Fibroblast of lung (primary cell): ENCODE data around the gene IL1RAP. TPM values are rescaled to one million over a fixed set of nuclear protein-coding genes. Genes with fewer than 3 reads are reported as not detected.

ENCODE experiments used
- DNase-seq, 2 donors: peaks; one replicate each; pipeline versions ENCODE4 v3.0.0 to v3.0.0-alpha.2; 2010; ENCODE audit warnings: low read depth in 2 of 2
- H2AFZ ChIP-seq: 2 replicates; pipeline ENCODE4 v1.5.1; 2012; ENCODE audit warnings: low read length, control low read depth, inconsistent platforms
- H3K27ac ChIP-seq: 2 replicates; pipeline ENCODE4 v1.5.1; 2011; ENCODE audit warnings: low read length, control low read depth; ENCODE audit not compliant: insufficient read depth
- H3K27me3 ChIP-seq: 2 replicates; pipeline ENCODE4 v1.5.1; 2011; ENCODE audit warnings: mild to moderate bottlenecking, low read length; ENCODE audit not compliant: control insufficient read depth, insufficient read depth
- H3K36me3 ChIP-seq: 2 replicates; pipeline ENCODE4 v1.5.1; 2011; ENCODE audit warnings: low read length; ENCODE audit not compliant: control insufficient read depth, insufficient read depth
- H3K4me1 ChIP-seq: 2 replicates; pipeline ENCODE4 v1.5.1; 2011; ENCODE audit warnings: low read length; ENCODE audit not compliant: control insufficient read depth, insufficient read depth; ENCODE audit errors: extremely low read depth
- H3K4me2 ChIP-seq: 2 replicates; pipeline ENCODE4 v1.5.1; 2011; ENCODE audit warnings: low read length, control low read depth; ENCODE audit not compliant: insufficient read depth; ENCODE audit errors: extremely low read depth
- H3K4me3 ChIP-seq, 4 experiments: fragments of 200-600 bp in 1 of 4; sonication (generic) in 1 of 4; replicated peaks in 1 of 4; 2 replicates each; pipeline ENCODE4 v1.5.1; 2011 to 2016; ENCODE audit warnings: low read length in 4 of 4, low read depth in 3 of 4, mild to moderate bottlenecking in 3 of 4, control low read depth in 2 of 4, inconsistent platforms in 1 of 4, mixed read lengths in 1 of 4; ENCODE audit not compliant: insufficient read depth in 1 of 4; ENCODE audit errors: control extremely low read depth in 1 of 4
- H3K79me2 ChIP-seq: 2 replicates; pipeline ENCODE4 v1.5.1; 2012; ENCODE audit warnings: mild to moderate bottlenecking, low read length, inconsistent platforms; ENCODE audit not compliant: control insufficient read depth, insufficient read depth
- H3K9ac ChIP-seq: 2 replicates; pipeline ENCODE4 v1.5.1; 2011; ENCODE audit warnings: mild to moderate bottlenecking, low read length, control low read depth; ENCODE audit not compliant: insufficient read depth
- H3K9me3 ChIP-seq: 2 replicates; pipeline ENCODE4 v1.5.1; 2012; ENCODE audit warnings: low read depth, low read length; ENCODE audit not compliant: control insufficient read depth, insufficient read depth
- H4K20me1 ChIP-seq: 2 replicates; pipeline ENCODE4 v1.5.1; 2011; ENCODE audit warnings: low read length; ENCODE audit not compliant: control insufficient read depth, insufficient read depth; ENCODE audit errors: extremely low read depth
- EZH2 ChIP-seq: IDR thresholded peaks from 2 replicates; pipeline ENCODE4 v1.5.1; 2012; ENCODE audit warnings: low read length, control low read depth, mild to moderate bottlenecking; ENCODE audit errors: missing control alignments
- polyA plus RNA-seq, 2 donors: library from polyadenylated mRNA; depleted of rRNA in 1 of 2; stranded (reverse) in 1 of 2; unstranded in 1 of 2; fragments of >200 nt; gene quantifications; 2 replicates each; pipeline ENCODE4 v1.2.1, GENCODE V29; 2011 to 2012; ENCODE audit warnings: missing spikeins in 1 of 2
- total RNA-seq: library from RNA; depleted of rRNA; stranded (reverse); fragments of >200 nt; gene quantifications from 2 replicates; pipeline ENCODE4 v1.2.1, GENCODE V29; 2014
- TF ChIP-seq, protein P1 (sequence below), 2 donors: IDR thresholded peaks in 1 of 2; conservative IDR thresholded peaks in 1 of 2; 1 replicate in 1 of 2; 2 replicates in 1 of 2; pipeline ENCODE4 v1.5.1; 2011 to 2012; ENCODE audit warnings: low read length in 2 of 2, control low read depth in 1 of 2, inconsistent platforms in 1 of 2, low read depth in 1 of 2, mild to moderate bottlenecking in 1 of 2

IL1RAP gene
- total and polyA plus RNA-seq, 2 donors (not counting 1 experiment from before 2014, with no cell fraction given): 10.2 to 12.6 TPM

DNA sequence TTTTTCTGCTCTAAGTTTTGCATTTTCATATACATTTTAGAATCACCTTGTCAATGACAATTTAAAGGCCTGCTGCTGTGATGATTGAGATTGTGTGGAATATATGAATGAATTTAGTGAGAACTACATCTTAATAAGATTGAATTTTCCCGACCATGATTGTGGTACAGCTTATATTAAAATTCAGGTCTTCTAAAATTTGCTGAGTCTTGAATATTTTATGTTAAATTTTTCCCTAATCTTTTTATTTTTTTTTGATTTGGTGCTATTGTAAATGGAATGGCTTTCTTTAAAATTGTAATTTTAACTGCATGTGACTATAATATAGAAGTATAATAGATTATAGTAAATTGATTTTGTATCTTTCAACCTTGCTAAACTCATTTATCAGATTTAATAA, 172.1 kb downstream of the IL1RAP start:
- Histone ChIP-seq H4K20me1 (no peaks in the 10 kb centered on the region), H3K27ac (no peak overlapping the region), H3K27me3 (no peaks in the 10 kb centered on the region), H3K9ac (no peak overlapping the region), H3K4me3 (no peak overlapping the region), H3K79me2 (no peaks in the 10 kb centered on the region), H3K4me2 (no peak overlapping the region), H3K9me3 (no peaks in the 10 kb centered on the region), H3K4me1 (no peaks in the 10 kb centered on the region), H3K36me3 (no peaks in the 10 kb centered on the region), H2AFZ (no peak overlapping the region)
- TF ChIP-seq, protein P1, sequence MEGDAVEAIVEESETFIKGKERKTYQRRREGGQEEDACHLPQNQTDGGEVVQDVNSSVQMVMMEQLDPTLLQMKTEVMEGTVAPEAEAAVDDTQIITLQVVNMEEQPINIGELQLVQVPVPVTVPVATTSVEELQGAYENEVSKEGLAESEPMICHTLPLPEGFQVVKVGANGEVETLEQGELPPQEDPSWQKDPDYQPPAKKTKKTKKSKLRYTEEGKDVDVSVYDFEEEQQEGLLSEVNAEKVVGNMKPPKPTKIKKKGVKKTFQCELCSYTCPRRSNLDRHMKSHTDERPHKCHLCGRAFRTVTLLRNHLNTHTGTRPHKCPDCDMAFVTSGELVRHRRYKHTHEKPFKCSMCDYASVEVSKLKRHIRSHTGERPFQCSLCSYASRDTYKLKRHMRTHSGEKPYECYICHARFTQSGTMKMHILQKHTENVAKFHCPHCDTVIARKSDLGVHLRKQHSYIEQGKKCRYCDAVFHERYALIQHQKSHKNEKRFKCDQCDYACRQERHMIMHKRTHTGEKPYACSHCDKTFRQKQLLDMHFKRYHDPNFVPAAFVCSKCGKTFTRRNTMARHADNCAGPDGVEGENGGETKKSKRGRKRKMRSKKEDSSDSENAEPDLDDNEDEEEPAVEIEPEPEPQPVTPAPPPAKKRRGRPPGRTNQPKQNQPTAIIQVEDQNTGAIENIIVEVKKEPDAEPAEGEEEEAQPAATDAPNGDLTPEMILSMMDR (conservative IDR thresholded peaks at IDR 0.05 in 1 of 2, IDR thresholded peaks at IDR 0.05 in 1 of 2; ENCODE audit: low read depth in 1 of 2, low read length in 2 of 2): no peak
- TF ChIP-seq EZH2: no peak
- DNase-seq: no peak

DNA sequence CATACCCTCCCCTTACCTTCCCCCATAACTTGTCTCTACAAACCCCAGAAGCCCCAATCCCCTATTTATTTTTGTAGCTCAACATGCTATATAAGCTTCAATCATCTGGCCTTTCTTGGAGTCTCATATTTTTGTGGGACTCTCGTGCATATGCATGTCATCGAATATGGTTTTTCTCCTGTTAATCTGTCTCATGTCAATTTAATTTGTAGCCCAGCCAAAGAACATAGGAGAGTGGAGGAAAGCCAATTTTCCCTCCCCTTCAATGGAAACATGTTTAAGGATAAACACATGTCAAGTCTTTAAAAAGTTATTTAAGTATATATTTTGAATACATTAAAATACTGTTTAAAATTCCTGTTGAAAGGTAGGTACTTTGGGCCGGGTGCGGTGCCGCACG, 176.4 kb downstream of the IL1RAP start:
- H3K4me1 ChIP-seq: no peaks in the 10 kb centered on the region
- no peaks in the 10 kb centered on the region for H3K27me3 ChIP-seq
- no peak overlapping the region for H3K4me3 ChIP-seq
- no peak for DNase-seq
- no peak overlapping the region for H3K4me2 ChIP-seq
- TF ChIP-seq, protein P1 (conservative IDR thresholded peaks at IDR 0.05 in 1 of 2, IDR thresholded peaks at IDR 0.05 in 1 of 2; ENCODE audit: low read depth in 1 of 2, low read length in 2 of 2): no peak
- TF ChIP-seq EZH2: no peak
- H3K79me2 ChIP-seq: no peaks in the 10 kb centered on the region
- H3K36me3 ChIP-seq: no peaks in the 10 kb centered on the region
- no peak overlapping the region for H2AFZ ChIP-seq
- H3K9me3 ChIP-seq: no peaks in the 10 kb centered on the region
- no peak overlapping the region for H3K27ac ChIP-seq
- H4K20me1 ChIP-seq: no peaks in the 10 kb centered on the region
- no peak overlapping the region for H3K9ac ChIP-seq

DNA sequence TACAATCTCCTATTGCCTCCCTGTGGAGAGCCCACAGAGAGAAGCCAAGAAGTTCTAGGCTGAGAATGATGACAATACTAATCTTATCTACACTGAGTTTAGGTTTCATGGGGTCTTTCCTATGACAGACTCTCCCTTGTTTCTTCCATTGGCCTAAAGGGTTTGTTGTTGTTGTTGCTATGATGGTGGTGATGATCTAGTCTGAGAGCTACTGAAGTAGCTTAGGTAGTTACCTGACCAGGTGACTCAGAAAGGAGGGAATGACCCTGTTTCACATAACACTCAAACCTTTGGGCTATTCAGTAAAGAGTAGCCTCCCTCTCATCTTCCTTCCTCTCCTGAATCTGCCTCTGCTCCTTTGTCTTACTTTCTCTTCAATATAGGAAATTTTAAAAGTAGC, 178.4 kb downstream of the IL1RAP start:
- no peak for DNase-seq
- no peak overlapping the region for H3K4me3 ChIP-seq
- no peaks in the 10 kb centered on the region for H3K4me1 ChIP-seq
- H3K27ac ChIP-seq: no peak overlapping the region
- H3K9me3 ChIP-seq: no peaks in the 10 kb centered on the region
- no peaks in the 10 kb centered on the region for H3K27me3 ChIP-seq
- H3K36me3 ChIP-seq: no peaks in the 10 kb centered on the region
- H2AFZ ChIP-seq: no peak overlapping the region
- no peak overlapping the region for H3K9ac ChIP-seq
- no peaks in the 10 kb centered on the region for H3K79me2 ChIP-seq
- H4K20me1 ChIP-seq: no peaks in the 10 kb centered on the region
- TF ChIP-seq, protein P1 (conservative IDR thresholded peaks at IDR 0.05 in 1 of 2, IDR thresholded peaks at IDR 0.05 in 1 of 2; ENCODE audit: low read depth in 1 of 2, low read length in 2 of 2): no peak
- TF ChIP-seq EZH2: no peak
- no peak overlapping the region for H3K4me2 ChIP-seq
